Cardiac fibroblast (primary cell): ENCODE measurements around the gene ATG4C.

ENCODE experiments used
- DNase-seq, 2 donors: peaks; one replicate each; pipeline versions ENCODE4 v3.0.0 to v3.0.0-alpha.2; 2010; ENCODE audit warnings: low read depth in 2 of 2
- H3K4me3 ChIP-seq, 2 donors: replicated peaks in 1 of 2; 1 replicate in 1 of 2; 2 replicates in 1 of 2; pipeline ENCODE4 v1.5.1; 2011; ENCODE audit warnings: low read depth in 2 of 2, low read length in 2 of 2, mild to moderate bottlenecking in 2 of 2, moderate library complexity in 1 of 2
- TF ChIP-seq, protein P1 (sequence below): IDR thresholded peaks from one replicate; pipeline ENCODE4 v1.5.1; 2011; ENCODE audit warnings: low read depth, mild to moderate bottlenecking, low read length, inconsistent platforms

ATG4C gene

DNA sequence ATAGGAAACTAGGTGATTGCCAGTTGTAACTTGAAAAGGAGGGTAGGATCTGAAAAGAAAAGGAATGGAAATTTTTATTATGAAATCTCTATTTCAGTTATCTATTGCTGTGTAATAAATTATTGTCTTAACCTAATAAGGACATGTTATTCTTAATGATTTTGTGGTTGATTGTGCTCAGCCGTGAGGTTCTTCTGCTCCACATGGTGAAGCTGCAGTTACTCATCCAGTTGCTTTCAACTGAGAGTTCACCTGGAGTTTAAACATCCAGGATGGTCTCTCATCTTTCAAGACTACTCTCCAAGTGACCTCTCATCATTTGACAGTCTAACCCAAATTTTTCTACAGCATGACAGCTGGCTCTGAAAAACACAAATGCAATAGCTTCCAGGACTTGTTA is 96.0 kb downstream of the ATG4C start:
- H3K4me3 ChIP-seq = no peak overlapping the region
- DNase-seq = no peak
- TF ChIP-seq, protein P1, sequence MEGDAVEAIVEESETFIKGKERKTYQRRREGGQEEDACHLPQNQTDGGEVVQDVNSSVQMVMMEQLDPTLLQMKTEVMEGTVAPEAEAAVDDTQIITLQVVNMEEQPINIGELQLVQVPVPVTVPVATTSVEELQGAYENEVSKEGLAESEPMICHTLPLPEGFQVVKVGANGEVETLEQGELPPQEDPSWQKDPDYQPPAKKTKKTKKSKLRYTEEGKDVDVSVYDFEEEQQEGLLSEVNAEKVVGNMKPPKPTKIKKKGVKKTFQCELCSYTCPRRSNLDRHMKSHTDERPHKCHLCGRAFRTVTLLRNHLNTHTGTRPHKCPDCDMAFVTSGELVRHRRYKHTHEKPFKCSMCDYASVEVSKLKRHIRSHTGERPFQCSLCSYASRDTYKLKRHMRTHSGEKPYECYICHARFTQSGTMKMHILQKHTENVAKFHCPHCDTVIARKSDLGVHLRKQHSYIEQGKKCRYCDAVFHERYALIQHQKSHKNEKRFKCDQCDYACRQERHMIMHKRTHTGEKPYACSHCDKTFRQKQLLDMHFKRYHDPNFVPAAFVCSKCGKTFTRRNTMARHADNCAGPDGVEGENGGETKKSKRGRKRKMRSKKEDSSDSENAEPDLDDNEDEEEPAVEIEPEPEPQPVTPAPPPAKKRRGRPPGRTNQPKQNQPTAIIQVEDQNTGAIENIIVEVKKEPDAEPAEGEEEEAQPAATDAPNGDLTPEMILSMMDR = no peak

DNA sequence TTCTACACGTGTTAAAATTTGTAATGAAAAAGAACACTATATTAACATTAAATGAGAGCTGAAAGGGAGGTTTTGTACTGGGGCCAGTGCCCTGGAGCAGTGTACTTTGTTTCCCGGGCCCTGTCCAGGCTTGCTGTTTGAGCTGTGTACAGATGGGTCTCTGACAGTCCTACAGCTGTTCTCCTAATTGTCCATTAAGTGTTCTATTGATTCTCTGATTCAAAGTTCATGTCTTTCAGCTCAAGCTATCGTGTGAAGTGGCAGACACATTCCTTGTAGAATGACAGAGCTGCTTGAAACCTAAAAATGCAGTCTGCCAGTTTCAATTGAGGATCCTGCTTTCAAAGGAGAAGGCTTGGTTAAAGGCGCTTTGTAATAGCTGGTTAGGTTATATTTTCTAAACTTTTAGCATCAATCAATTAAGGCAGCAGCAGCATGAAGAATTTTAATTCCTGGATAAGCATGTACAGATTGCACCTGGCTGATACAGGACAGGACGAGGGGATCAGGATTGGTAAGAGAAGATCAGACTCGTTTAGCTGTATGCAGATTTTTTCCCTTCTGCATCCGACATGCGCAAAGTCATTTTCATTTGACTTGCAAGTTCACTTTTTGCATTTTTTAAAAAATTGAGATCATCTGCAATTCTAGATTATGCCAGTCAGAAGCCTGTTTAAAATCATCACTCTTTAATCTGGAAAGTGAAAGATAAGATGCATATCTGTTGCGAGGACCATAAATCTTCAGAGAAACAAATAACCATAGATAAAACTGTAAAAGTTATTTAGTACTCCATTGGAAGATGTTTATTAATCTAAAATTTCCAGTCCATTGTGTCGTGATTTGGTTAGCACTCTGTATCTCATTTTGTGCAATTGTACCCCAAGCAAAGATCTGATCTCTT is 98.5 kb downstream of the ATG4C start:
- no peak overlapping the region for H3K4me3 ChIP-seq
- TF ChIP-seq, protein P1 = no peak
- no peak for DNase-seq

- DNase-seq = no peak
- TF ChIP-seq, protein P1 = no peak
- no peak overlapping the region for H3K4me3 ChIP-seq
Observed at GRCh38 chr1:62884156-62884740, 100.3 kb downstream of the ATG4C start.

GRCh38 chr1:62887799-62888507 is 104.0 kb downstream of the ATG4C start:
- TF ChIP-seq, protein P1 = no peak
- DNase-seq = no peak
- no peak overlapping the region for H3K4me3 ChIP-seq

DNA sequence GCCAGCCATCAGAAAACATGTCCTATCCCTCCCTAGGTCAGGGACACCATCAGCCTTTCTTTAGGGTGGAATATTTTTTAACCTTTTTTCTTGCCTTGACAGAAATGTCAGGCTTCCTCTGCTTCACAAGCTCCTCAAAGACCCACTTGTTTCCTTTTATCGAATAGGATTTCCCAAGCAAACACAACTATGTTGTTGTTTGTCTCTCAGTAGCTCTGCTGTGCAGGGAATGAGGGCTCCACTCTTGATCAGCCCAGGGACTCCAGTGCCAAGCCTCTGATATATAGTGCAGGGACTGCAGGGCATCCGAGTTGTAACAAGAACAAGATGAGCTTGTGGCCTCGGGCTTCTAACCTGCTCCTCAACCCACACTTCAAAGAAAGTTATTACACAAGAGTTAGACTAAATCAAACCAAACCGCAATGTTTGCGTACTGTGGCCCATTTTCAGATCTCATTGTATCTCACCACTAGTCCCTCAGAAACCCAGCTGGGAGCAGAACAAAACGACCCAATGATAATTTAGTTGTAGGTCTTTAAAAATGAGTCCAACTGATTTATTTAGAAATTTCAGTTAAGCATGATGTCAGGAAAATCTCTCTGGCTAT is 108.1 kb downstream of the ATG4C start:
- H3K4me3 ChIP-seq = no peak overlapping the region
- DNase-seq = no peak
- TF ChIP-seq, protein P1 = no peak

DNA sequence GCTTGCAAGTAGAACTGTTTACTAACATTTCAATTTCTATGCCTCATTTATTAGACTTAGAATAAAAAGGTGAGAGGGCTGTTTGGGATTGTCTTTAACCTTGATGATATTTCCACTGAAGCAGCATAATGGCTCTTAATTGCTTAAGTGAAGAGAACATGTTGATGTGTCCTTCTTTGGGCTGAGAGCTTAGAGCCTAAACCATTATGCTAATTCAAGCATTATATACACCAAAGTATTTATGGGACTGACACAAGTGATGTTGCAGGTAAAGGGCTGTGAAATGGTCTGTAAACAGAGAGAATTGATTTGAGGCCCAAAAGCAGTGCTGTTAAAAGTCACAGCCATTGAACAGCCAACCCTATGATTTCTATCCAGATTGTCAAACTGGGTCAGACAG is 113.9 kb downstream of the ATG4C start:
- H3K4me3 ChIP-seq = no peak overlapping the region
- TF ChIP-seq, protein P1 = no peak
- DNase-seq = no peak
